Vagina (tissue), 2 donors: ENCODE results near the gene SMAD6.

Source experiments
- CTCF ChIP-seq, 3 experiments: fragments of 450-650 bp in 2 of 3; fragments of 200-600 bp in 1 of 3; sonication (generic) in 1 of 3; IDR thresholded peaks; one replicate each; pipeline ENCODE4 v1.5.1; 2017 to 2019; ENCODE audit warnings: antibody characterized with exemption in 3 of 3, mild to moderate bottlenecking in 2 of 3, moderate library complexity in 2 of 3
- POLR2A ChIP-seq, 2 donors: fragments of 450-650 bp; IDR thresholded peaks; one replicate each; pipeline ENCODE4 v1.6.1; 2017; ENCODE audit warnings: antibody characterized with exemption in 2 of 2, mild to moderate bottlenecking in 2 of 2, moderate library complexity in 2 of 2

DNA sequence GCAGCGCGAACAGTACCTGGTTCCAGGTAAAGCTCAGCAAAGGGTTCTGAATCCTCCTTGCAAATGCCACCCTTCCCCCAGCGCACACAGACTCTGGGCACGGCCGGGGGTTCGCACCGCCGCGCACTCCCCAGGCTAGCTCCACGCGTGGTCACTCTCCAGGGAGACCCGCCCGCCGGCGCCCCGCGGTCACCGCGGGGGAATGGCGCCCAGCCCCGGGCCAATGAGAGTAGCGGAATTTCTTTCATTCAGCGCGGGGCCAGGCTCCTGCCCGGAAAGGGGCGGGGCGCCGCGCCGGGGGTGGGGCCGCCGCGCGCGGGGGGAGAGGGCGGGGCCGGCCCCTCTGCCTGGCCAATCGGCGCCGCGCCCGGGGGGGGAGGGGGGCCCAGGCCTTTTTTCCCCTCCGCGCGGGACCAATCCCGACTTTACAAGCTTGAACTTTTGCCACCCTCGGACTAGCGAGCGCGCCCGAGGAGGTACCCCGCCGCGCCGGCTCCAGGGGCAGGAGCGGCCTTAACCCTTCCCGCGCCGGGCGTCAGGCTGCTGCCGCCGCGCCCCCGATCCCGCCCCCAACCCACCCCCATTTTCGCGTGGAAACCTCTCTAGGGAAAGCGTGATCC lies 1.1 kb upstream of the SMAD6 start:
- TF ChIP-seq CTCF (IDR thresholded peaks at IDR 0.05) = no peak
- no peak for TF ChIP-seq POLR2A (IDR thresholded peaks at IDR 0.05)
